NCI-H2227 treated with DMSO at 0.1 percent for 48 hours (cell line): ENCODE data around the gene FAM193A.
"Not testable (repeated sequence)": the region's sequence is repeated elsewhere in the genome, so short reads cannot be mapped to it uniquely, and the experiment has no call there.

Experiments
- DNase-seq: peaks from one replicate; lab custom pipeline; 2025; lab: John Stamatoyannopoulos, UW

FAM193A gene

DNA sequence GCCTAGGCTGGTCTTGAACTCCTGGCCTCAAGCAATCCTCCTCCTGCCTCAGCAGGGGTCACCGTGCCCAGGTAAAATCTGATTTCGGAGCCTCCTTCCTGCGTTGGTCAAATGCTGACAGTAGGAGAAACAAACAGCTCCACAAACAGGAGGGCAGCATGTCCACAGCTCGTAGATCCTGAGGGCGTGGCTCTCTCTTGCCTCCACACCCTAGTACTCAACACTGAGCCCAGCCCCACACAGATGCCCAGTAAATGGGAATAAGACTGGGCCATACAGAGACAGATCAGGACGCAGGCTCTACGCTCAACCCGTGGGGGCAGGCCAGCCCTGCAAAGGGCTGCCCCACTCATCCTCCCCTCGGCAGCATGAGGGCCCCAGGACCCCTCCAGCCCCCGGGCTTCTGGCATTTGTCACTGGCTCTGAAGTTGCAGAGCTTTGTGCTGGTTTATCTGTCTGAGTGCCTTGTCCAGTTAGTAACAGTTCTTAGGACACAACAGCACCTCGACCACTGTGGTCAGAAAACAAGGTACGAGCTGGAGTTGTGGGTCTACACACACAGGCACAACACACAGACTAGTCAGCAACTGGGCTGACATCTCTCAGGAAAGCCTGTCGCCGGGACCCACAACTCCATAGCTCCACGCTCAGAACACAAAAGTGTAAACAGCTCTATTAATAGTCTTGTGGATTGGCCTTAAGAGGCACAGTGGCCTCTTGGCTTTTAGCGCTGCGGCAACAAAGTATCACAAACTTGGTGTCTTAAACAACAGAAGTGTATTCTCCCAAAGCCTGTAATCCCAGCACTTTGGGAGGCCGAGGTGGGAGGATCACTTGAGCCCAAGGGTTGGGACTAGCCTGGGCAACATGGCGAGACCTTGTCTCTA lies 214.5 kb downstream of the FAM193A start:
- no peak for DNase-seq

DNA sequence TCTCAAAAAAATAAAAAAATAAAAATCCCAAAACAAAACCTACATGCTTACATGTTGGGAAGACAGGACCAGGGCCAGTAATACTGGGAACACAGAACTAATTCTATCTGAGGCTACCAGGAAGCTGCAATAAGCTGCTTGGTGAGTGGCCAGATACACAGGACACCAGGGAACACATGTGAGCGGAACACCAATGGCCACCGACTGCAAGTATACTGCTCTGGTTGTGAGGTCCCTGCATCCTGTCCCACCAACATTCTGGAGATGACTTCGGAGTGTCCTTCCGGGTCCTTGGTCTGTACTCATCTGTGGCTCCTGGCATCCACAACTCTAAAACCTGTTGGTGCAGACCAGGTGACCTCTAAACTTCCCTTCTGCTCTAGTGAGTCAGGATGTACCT lies 217.0 kb downstream of the FAM193A start:
- DNase-seq = no peak

DNA sequence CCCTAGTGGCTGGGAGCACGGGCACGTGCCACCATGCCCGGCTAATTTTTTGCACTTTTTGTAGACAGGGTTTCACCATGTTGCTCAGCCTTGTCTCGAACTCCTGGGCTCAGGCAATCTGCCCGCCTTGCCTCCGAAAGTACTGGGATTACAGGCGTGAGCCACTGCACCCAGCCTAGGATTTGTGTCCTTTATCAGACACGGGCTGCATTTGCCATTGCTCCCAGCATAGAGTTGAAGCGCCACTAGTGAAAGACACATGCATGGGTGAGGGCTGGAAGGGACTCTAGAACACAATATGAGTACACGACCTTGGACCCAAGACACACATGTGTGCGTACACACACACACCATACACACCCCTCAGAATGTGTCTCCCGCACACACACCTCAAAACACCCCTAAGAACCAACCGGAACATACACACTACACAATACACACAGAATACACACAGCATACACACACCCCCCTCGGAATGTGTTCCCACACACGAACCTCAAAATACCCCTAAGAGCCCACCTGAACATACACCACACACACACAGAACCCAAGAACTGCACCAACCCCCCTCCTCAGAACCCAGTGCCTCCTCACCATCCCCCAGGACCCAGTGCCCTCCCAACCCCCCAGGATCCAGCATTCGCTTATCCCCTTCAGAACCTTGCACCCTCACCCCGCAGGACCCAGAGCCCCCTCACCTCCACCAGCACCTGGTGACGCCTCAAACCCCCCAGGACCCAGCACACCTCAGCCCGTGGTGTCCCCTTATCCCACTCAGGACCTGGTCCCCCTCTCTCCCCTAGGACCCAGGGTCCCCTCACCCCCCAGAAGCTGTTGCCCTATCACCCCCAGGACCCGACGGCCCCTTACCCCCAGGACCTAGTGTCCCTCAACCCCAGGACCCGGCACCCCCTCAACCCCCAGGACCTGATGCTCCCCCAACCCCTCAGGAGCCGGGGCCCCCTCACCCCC lies 218.7 kb downstream of the FAM193A start:
- DNase-seq = no peak

DNA sequence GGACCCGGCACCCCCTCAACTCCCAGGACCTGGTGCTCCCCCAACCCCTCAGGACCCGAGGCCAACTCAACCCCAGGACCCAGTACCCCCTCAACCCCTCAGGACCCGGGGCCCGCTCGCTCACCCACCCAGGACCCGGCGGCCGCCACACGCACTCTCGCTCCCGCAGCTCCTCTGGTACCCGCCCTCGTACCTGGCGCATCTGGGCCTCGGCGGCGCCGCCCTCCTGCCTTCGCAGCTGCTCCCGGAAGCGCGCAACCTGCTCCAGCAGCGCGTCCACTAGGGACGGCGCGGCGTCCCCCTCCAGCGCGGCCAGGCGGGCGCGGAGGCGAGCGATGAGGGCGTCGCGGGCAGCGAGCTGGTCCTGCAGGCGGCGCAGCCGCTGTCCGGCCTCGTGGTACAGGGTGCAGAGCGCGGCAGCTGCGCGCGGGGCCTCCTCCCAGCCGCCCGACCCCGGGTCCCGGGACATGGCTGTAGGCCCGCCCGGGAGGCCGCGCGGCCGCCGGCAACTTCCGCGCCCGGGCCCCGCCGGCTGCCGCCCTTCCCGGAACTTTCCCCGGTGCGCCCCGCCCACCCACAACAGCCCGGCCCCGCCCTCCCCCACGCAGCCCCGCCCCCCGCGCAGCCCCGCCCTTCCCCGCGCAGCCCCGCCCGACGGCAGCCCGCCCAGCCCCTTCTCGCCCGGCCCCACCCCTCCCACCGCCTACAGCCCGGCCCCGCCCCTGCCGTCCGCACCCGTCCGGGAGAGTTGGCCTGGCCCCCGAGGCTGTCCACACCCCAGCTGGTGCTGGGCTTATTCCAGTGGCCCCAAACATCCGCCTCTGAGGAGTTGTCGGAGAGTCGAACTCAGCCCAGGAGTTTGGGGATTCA lies 219.6 kb downstream of the FAM193A start, which contains the start of gene TNIP2:
Gene TNIP2 (minus strand): TSS at position 516 of the 870 bp plus-strand sequence. CDS start 47 bp downstream, at position 469.
- DNase-seq = peak; percentile 50

DNA sequence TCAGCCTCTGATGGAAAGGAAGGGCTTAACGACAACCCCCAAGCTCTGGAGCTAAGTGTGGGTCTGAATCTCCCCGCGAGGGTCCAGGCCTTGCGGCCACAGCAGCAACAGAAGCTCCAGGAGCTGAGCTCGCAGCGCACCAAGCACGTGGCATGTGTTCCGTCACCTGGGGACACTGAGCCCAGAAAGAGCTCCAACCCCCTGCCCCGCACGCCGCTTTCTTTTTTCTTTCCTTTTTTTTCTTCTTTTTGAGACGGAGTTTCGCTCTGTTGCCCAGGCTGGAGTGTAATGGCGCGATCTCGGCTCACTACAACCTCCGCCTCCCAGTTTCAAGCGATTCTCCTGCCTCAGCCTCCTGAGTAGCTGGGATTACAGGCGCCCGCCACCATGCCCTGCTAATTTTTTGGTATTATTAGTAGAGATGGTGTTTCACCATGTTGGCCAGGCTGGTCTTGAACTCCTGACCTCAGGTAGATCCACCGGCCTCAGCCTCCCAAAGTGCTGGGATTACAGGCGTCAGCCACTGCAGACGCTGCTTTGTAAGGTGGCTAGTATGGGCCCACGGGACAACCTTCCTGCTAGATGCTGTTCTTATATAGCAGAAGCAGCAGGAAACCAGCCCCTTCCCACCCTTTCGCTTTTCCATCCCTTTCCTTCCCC lies 220.4 kb downstream of the FAM193A start:
- DNase-seq = no peak

DNA sequence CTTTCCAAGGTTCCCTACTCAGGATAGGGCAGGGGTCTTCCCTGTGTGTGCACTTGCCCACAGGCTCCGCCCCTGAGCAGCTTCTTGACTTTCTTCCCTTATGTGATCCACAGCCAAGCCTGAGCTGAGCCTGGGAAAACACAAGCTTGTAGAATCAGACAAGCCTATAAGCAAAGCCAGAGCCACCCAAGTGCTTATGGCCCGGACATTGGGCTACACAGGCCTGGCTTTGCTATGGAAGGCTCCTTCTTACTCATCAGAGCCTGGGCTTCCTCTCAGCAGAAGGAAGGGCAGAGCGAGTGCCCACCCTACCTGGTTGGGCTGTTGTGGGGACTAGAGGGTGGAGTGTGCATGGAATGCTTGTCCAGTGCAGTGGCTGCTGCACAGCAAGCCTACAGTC lies 221.0 kb downstream of the FAM193A start:
- DNase-seq = no peak

DNA sequence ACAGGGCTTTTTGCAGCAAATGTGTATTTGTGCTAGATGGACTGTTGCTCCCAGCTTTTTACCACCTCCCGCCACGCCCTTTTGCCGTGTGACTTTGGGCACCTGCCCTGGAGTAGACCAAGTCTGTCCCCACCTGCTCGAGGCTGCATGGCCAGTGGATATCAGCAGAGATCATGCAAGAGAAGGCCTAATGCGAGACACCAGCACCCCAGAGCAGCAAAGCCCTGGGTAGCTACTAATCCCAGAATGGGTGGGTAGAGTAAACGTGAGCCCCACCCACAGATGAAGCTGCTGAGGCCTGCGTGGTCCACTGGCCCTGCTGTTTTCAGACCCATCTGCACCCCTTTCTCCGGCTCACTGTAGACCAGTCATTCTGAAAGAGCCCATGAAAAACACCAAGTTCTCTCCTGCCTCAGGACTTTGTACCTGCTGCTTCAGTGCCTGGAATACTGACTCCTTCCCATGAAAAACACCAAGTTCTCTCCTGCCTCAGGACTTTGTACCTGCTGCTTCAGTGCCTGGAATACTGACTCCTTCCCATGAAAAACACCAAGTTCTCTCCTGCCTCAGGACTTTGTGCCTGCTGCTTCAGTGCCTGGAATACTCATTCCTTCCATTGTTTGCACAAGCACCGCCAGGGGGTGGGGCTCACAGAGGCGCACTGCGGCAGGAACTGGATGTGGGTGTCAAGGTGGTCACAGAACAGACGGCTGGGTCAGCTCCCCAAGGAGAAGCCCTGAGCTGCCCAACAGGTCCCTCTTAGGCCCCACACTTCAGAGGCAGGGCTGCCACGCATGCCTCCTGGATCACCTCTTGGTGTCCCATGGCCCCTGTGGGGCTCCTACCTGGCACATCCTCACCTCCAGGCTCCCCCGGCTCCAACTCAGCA lies 224.8 kb downstream of the FAM193A start:
- no peak for DNase-seq

DNA sequence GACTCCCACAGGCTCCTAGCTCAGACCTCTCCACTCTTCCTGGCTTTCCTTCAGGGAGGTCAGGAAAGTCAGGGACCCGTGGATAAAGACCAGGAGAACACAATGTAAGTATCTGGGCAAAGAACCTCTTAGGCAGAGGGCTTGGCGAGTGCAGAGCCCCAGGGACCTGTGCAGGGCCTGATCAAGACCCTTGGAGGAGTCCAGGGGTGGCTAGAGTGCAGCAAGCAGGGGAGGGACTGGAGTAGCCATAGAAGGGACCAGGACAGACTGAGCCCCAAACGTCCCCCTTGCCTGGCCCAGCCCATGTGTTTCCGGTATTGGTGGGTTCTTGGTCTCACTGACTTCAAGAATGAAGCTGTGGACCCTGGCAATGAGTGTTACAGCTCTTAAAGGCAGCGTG lies 225.6 kb downstream of the FAM193A start:
- no peak for DNase-seq

DNA sequence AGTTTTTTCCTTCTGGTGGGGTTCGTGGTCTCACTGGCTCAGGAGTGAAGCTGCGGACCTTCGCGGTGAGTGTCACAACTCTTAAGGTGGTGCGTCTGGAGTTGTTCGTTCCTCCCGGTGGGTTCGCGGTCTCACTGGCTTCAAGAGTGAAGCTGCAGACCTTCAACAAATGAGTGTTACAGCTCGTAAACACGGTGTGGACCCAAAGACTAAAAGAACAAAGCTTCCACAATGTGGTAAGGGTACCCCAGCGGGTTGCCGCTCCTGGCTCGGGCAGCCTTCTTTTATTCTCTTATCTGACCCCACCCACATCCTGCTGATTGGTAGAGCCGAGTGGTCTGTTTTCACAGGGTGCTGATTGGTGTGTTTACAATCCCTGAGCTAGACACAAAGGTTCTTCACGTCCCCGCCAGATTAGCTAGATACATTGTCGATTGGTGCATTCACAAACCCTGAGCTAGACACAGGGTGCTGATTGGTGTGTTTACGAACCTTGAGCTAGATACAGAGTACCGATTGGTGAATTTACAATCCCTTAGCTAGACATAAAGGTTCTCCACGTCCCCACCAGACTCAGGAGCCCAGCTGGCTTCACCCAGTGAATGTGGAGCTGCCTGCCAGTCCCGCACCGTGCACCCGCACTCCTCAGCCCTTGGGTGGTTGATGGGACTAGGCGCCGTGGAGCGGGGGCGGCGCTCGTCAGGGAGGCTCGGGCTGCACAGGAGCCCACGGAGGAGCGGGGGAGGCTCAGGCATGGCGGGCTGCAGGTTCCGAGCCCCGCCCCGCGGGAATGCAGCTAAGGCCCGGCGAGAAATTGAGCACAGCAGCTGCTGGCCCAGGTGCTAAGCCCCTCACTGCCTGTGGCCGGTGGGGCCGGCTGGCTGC lies 226.3 kb downstream of the FAM193A start:
- not testable (repeated sequence) for DNase-seq

DNA sequence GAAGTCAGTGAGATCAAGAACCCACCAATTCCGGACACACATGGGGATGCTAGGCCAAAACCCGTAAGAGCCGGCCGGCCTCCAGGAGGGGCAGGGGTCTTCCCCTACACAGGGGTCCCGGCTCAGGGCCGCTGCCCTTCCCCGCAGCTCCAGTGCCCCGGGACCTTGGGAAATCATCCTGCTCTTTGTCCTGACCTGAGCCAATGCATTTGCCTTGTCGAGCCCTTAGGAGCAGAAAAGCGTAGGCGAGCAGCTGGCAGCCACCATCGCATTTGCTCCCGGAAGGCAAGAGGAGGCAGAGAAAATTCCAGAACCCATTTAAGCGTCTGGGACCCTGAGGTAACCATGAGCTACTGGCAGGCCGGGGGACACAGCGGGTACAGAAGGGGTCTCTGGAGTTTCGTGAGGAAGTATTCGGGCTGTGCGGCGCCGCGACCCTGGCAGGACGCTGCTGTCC lies 227.1 kb downstream of the FAM193A start:
- DNase-seq = no peak

DNA sequence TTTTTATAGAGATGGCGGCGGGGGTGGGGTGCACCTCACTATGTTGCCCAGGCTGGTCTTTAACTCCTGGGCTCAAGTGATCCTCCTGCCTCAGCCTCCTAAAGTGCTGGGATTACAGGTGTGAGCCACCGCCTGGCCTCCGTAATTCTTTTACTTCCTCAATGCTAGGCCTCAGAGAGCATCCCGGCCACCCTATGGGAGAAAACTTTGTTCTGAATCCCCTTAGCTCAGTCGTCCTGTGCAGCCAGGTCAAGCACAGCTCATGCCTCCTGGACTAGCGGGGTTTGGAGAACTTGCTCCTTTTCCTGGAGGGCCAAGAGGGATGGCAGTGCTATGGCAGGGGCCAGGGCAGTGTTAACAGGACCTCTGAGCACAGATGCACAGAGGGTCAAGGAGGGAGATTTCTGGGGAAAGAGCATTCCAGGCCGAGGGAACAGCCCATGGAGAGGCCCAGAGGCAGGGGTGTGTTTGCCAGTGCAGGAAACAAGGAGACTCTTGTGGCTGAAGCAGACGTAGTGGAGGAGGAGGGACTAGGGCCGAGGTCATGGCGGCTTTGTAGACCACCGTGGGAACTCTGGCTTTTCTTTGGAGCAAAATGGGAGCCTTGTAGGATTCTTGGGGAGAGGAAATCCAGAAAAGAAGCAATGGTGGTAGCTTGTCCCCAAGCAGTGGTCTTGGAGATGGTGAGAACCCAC lies 229.5 kb downstream of the FAM193A start:
- no peak for DNase-seq

DNA sequence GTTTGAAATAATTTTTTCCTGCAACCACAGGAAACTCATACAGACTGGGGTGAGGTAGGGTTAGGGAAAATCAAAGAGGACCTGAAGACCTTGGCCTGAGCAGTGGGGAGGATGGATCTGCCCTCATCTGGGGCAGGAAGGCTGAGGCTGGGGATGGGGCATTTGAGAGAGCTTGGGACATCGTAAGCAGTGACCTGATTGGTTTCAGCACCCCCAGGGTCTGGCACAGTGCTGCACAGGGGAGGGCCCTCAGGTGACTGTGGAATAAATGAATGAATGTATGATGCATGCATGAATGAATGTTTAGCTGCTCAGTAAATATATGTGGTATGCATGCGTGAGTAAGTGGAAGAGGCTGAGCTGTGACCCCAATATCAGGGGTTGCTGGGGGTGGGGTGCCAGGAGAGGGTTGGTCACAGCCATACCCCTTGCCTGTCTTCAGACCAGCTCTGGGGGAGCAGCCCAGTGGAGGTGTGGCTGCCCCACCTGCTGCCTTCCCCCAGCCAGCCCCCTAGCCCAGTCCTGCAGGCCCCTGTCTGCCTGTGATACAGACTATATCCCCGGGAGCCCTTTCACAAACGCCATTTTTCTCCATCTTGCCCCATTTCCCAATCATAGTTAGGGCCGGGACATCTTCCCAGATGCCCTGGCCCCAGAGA lies 230.7 kb downstream of the FAM193A start:
- no peak for DNase-seq

DNA sequence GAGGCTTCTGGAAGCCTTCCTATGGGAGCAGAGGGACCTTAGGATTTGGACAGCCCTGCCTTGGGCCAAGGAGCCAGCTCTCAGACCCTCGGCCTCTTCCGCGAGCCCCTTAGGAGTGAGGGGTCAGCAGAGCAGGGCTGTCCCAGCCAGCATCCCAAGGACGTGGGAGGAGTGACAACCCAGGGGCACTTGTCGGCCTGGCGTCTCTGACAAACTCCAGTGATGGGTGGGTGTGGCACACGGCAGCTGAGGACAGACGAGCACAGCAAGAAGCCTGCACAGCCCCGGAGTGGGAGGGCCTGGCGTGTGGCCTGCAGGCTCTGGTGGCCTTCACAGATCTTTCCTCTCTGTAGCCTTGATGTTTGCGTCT lies 231.2 kb downstream of the FAM193A start:
- DNase-seq = no peak

DNA sequence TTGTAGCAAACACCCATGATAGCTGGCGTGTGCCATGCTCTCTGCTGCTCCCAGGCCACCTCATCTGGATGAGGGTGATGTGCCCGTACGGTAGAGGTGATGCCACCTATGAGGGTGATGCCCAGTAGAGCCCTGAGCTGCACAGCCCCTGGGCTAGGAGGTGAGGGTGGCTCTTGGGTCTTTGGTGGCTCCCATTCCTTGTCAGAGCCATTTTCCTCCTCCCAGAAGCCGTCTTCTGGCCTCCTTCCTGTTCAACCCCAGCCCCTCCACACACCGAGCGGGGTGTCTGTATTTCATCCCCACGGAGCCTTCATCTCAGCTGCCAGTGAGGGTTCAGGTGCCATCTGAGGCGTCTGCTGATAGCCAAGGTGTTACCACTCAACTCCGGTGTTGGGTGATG lies 231.7 kb downstream of the FAM193A start:
- DNase-seq = no peak

DNA sequence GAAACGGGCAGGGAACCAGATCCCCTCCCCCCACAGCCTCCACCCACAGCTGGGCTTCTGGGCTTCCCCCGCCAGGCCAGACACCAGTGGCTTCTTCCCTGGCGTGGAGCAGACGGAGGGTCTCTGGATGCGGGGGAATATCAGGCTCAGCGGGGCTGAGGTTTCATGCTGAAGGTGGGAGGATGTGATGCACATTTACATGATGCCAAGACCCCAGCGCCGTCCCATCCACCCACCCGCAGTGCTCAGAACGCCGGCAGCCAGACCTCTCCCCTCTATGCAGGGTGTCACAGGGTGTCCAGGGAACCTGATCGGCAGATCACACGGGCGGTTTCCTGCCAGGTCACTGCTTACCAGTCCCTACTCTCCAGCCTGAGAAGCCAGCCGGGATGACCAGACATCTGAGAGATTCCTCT lies 232.5 kb downstream of the FAM193A start:
- DNase-seq = no peak

DNA sequence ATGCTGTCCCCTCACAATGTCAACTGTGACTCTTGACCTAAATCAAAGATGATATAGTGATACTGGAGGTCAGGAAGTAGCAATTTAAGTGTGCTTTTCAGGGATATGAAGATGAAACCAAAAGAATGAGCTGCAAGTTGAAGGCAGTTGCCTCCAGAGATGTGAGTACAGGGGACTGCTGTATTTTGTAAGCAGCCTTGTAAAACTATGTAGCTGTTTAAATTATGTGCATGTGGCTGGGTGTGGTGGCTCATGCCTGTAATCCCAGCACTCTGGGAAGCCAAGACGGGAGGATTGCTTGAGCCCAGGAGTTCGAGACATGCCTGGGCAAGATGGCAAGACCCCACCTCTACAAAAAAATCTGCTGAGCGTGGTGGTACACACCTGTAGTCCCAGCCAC lies 234.8 kb downstream of the FAM193A start:
- DNase-seq = no peak

DNA sequence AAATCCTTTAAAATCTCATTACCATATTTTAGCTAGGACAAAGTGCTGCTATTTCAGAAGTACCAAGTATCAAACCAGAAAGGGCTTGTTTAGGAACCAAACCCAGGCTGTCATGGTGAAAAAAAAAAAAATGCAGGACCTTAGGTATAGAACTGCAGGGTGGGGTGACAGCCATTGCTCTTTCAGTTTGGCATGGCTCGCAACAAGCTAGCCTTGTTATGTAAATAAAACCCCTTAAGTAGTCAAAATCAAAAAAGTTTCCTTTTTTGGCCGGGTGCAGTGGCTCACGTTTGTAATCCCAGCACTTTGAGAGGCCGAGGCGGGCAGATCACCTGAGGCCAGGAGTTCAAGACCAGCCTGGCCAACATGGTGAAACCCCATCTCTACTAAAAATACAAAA lies 244.2 kb downstream of the FAM193A start:
- not testable (repeated sequence) for DNase-seq

DNA sequence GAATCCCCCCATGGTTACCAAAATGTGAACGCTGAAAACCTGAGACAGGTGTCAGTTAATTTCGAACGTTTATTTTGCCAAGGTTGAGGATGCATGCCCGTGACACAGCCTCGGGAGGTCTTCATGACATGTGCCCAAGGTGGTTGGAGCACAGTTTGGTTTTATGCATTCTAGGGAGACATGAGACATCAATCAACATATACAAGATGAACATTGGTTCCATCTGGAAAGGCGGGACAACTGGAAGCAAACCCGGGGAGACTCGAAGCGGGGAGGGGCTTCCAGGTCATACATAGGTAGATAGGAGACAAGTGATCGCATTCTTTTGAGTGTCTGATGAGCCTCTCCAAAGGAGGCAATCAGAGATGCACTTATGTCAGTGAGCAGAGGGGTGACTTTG lies 245.5 kb downstream of the FAM193A start:
- DNase-seq = no peak
